Mucosa of descending colon (tissue), 3 donors: ENCODE measurements around the gene MAP3K8. TPM values are rescaled to one million over a fixed set of nuclear protein-coding genes. Genes with fewer than 3 reads are reported as not detected.

Source experiments
- ATAC-seq: fragments of 200-7000 bp; cut with Tn5 transposase; one replicate; pipeline ENCODE4 v1.9.1; 2020; ENCODE audit warnings: mild to moderate bottlenecking, moderate library complexity
- DNase-seq, 3 donors: peaks; one replicate each; pipeline ENCODE4 v3.0.0-alpha.2; 2020
- H3K36me3 ChIP-seq: fragments of 200-600 bp; one replicate; pipeline ENCODE4 v1.8.0; 2021; ENCODE audit warnings: low read depth, mild to moderate bottlenecking
- H3K4me1 ChIP-seq: fragments of 200-600 bp; one replicate; pipeline ENCODE4 v1.8.0; 2021; ENCODE audit warnings: low read depth, mild to moderate bottlenecking
- H3K4me3 ChIP-seq: fragments of 200-600 bp; one replicate; pipeline ENCODE4 v1.8.0; 2021; ENCODE audit warnings: mild to moderate bottlenecking
- H3K9me3 ChIP-seq: fragments of 200-600 bp; one replicate; pipeline ENCODE4 v1.8.0; 2021; ENCODE audit warnings: mild to moderate bottlenecking
- CTCF ChIP-seq: fragments of 200-600 bp; IDR thresholded peaks from one replicate; pipeline ENCODE4 v1.8.0; 2022; ENCODE audit warnings: antibody characterized with exemption, mild to moderate bottlenecking
- intact Hi-C, 2 donors: fragments of 100-400 bp; cut with DNase I in 1 of 2; cut with micrococcal nuclease in 1 of 2; formaldehyde crosslinking; loops; one replicate each; pipeline versions ENCODE4 v1.11.0 to v1.11.1; 2022; cut with DNase I, micrococcal nuclease
- total RNA-seq, 3 donors: library from RNA; stranded (reverse); fragmentation: NEBNext Ultra II Directional in 2 of 3; extraction: Animal tissue kit (Norgen Biotek cat#: 25700) in 2 of 3; gene quantifications; one replicate each; pipeline versions ENCODE4 v1.2.1 to v1.2.4, GENCODE V29; 2021 to 2023
- donor health status: DM: no; HTN: no; CAD: no; lungs with moderate emphysema.
- donor health status: DM: no; HTN: no; CAD: no.
- donor health status: DM: no; HTN: yes; CAD: no.

Gene MAP3K8
- total RNA-seq, 3 donors from 2014 or later: 12.3 to 20.3 (median 18.1) TPM

- ATAC-seq (peak; percentile 67), DNase-seq (peak; percentile 17 to 58 (median 30))
- Histone ChIP-seq H3K4me1 (peaks cover 4% of the 10 kb centered on the region), H3K9me3 (no peaks in the 10 kb centered on the region), H3K4me3 (no peak overlapping the region), H3K36me3 (no peaks in the 10 kb centered on the region)
- intact Hi-C loops: no loop called here
- no peak for TF ChIP-seq CTCF
These were observed 59.9 kb downstream of the MAP3K8 start for GRCh38 chr10:30493609-30494530.

- no peak overlapping the region for H3K4me3 ChIP-seq
- H3K9me3 ChIP-seq: no peaks in the 10 kb centered on the region
- TF ChIP-seq CTCF: no peak
- DNase-seq: no peak
- no peak for ATAC-seq
- no peaks in the 10 kb centered on the region for H3K36me3 ChIP-seq
- intact Hi-C loops: no loop called here
- peaks cover 4% of the 10 kb centered on the region for H3K4me1 ChIP-seq
These were observed 60.6 kb downstream of the MAP3K8 start for GRCh38 chr10:30494558-30494957.

- no peaks in the 10 kb centered on the region for H3K9me3 ChIP-seq
- ATAC-seq (no peak), DNase-seq (no peak)
- no peaks in the 10 kb centered on the region for H3K36me3 ChIP-seq
- H3K4me1 ChIP-seq: peaks cover 4% of the 10 kb centered on the region
- intact Hi-C loops: no loop called here
- no peak overlapping the region for H3K4me3 ChIP-seq
- TF ChIP-seq CTCF: no peak
These were observed 61.7 kb downstream of the MAP3K8 start for GRCh38 chr10:30495687-30496086.

- intact Hi-C loops: no loop called here
- ATAC-seq (no peak), DNase-seq (no peak)
- H3K4me3 ChIP-seq: no peak overlapping the region
- H3K9me3 ChIP-seq: no peaks in the 10 kb centered on the region
- TF ChIP-seq CTCF: no peak
- peaks cover 6% of the 10 kb centered on the region for H3K4me1 ChIP-seq
- H3K36me3 ChIP-seq: no peaks in the 10 kb centered on the region
These were observed 65.8 kb downstream of the MAP3K8 start for GRCh38 chr10:30499816-30500215.

GRCh38 chr10:30500534-30500933, 66.5 kb downstream of the MAP3K8 start:
- no peak for ATAC-seq
- peaks cover 6% of the 10 kb centered on the region for H3K4me1 ChIP-seq
- no peaks in the 10 kb centered on the region for H3K9me3 ChIP-seq
- intact Hi-C loops: no loop called here
- no peak for TF ChIP-seq CTCF
- no peak for DNase-seq
- no peaks in the 10 kb centered on the region for H3K36me3 ChIP-seq
- no peak overlapping the region for H3K4me3 ChIP-seq
